Brain microvascular endothelial cell (primary cell): ENCODE data around the gene XPC.

Experiments used
- DNase-seq: peaks from one replicate; pipeline ENCODE4 v3.0.0-alpha.2; 2020
- H3K27ac ChIP-seq: fragments of 250-450 bp; sonication (Bioruptor Pico); 2 replicates; pipeline ENCODE4 v1.5.1; 2020; ENCODE audit warnings: mild to moderate bottlenecking, moderate library complexity
- H3K27me3 ChIP-seq: fragments of 250-450 bp; sonication (Bioruptor Pico); replicated peaks from 2 replicates; pipeline ENCODE4 v1.5.1; 2020; ENCODE audit warnings: mild to moderate bottlenecking
- H3K36me3 ChIP-seq: fragments of 250-450 bp; sonication (Bioruptor Pico); replicated peaks from 2 replicates; pipeline ENCODE4 v1.5.1; 2020; ENCODE audit warnings: mild to moderate bottlenecking
- H3K4me3 ChIP-seq: 2 replicates; pipeline ENCODE4 v1.5.1; 2011; ENCODE audit warnings: low read depth, mild to moderate bottlenecking, control low read depth, low read length, moderate library complexity
- in situ Hi-C: cut with HindIII; loops from 2 replicates; pipeline ENCODE4 v1.10.0; 2017; ENCODE audit warnings: low sequenced_read_pairs, low pct_ligation_motif_present
- TF ChIP-seq, protein P1 (sequence below): IDR thresholded peaks from 2 replicates; pipeline ENCODE4 v1.5.1; 2011; ENCODE audit warnings: low read depth, mild to moderate bottlenecking, moderate library complexity, low read length, control low read depth, inconsistent platforms; ENCODE audit errors: missing control alignments

XPC gene

DNA sequence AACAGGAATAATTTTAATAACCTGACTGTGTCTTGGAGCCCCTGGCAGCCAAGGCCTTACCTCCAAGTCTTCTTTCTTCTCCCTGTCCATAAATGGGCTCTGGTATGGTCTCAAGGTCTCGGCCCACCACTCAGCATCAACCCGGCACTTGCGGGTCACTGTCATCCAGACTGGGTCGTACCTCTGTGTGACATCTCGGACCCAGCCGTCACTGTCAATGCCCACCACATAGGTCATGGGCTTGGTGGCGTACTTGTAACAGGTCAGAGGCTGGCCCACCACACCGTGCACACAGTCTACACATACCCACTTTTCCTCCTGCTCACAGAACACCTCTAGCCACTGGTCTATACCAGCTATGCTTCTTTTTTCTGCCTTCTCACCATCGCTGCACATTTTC is 20.4 kb downstream of the XPC start:
- in situ Hi-C loops, result no loop called here
- peaks cover 73% of the 10 kb centered on the region for H3K36me3 ChIP-seq
- DNase-seq, result no peak
- no peaks in the 10 kb centered on the region for H3K27me3 ChIP-seq
- TF ChIP-seq, protein P1, sequence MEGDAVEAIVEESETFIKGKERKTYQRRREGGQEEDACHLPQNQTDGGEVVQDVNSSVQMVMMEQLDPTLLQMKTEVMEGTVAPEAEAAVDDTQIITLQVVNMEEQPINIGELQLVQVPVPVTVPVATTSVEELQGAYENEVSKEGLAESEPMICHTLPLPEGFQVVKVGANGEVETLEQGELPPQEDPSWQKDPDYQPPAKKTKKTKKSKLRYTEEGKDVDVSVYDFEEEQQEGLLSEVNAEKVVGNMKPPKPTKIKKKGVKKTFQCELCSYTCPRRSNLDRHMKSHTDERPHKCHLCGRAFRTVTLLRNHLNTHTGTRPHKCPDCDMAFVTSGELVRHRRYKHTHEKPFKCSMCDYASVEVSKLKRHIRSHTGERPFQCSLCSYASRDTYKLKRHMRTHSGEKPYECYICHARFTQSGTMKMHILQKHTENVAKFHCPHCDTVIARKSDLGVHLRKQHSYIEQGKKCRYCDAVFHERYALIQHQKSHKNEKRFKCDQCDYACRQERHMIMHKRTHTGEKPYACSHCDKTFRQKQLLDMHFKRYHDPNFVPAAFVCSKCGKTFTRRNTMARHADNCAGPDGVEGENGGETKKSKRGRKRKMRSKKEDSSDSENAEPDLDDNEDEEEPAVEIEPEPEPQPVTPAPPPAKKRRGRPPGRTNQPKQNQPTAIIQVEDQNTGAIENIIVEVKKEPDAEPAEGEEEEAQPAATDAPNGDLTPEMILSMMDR, result no peak
- H3K27ac ChIP-seq, result no peak overlapping the region
- H3K4me3 ChIP-seq, result no peak overlapping the region

DNA sequence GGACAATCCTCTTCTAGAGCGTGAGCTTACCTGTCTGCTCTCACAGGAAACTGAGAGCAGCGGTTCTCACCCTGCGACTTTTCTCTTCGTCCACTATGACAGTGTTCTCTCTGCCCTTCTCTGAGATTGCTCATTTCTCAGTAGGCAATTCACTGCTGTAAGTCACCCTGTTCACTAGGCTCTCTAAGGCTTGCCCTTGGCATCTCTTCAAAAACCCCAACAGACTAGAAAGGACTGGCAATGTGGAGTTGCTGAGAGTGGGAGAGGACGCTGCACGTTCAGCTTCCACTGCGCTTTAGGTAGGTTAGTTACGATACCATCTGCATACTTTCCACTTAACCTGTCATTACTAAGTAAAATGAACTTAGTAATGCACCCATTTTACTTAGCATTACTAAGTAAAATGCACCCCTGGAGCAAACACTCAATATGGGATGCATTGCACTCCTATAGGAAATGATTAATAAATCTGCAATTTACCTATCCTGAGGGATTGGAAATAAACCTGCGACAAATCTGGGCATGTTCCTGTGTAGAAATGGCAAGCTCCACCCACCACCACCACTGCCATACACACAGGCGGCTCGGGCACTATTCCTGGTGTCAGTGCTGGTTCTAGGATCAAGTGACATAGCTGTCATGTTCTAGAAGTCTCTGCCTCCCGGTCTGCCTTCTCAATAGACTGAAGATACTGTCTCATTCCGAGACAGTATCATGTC is 21.4 kb downstream of the XPC start:
- TF ChIP-seq, protein P1, result no peak

DNA sequence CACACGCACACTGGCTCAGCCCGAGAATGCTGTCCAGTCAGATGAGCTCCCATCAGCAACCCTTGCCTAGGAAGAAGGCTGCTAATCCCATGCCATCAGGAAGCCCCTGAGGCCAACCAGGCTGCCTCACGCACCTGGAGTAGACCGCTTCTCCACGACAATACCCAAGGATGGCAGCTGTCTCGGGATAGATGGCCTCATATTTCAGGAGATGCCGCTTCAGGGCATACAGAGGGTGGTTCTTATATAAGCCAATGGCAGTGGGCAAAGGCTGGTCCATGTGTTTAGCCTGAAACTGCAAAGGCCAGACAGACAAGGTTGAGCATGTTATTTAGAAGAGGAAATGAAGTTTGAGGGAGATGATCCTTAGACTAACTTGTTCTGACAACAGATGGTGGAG is 22.2 kb downstream of the XPC start:
- no peaks in the 10 kb centered on the region for H3K27me3 ChIP-seq
- TF ChIP-seq, protein P1, result no peak
- no peak for DNase-seq
- in situ Hi-C loops, result no loop called here
- peaks cover 67% of the 10 kb centered on the region for H3K36me3 ChIP-seq
- no peak overlapping the region for H3K4me3 ChIP-seq
- no peak overlapping the region for H3K27ac ChIP-seq

More for the DNA sequence above, 21.4 kb downstream of the XPC start:
- no peaks in the 10 kb centered on the region for H3K27me3 ChIP-seq
- DNase-seq, result no peak
- peaks cover 65% of the 10 kb centered on the region for H3K36me3 ChIP-seq
- no peak overlapping the region for H3K27ac ChIP-seq
- H3K4me3 ChIP-seq, result no peak overlapping the region
- in situ Hi-C loops, result no loop called here

DNA sequence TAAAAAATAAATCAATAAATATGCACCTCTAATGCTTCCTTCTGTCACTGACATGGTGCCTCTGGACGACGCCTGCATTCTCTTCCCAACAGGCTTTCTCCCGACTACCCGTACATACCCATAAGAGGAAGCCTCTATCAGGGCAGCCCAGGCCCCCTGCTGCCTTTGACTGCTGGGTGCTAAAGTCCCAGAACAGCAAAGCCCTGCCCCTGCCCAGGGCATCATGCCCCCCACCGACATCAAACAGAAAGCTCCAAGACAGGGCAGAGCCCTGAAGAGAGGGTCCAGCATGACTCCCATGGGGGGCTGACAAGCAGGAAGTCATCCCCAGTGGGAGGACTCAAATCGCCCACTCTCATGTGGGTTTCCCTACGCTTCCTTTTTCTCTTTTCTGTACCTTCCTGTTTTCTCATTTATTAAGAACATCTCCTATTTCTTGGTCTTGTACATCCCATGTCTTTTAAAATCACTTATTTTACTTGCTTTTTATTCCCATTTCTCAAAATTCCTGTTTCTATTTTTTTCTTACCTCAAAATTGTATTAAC is 23.4 kb downstream of the XPC start:
- Histone ChIP-seq H3K27me3 (no peaks in the 10 kb centered on the region), H3K36me3 (peaks cover 57% of the 10 kb centered on the region), H3K4me3 (no peak overlapping the region), H3K27ac (no peak overlapping the region)
- in situ Hi-C loops, result no loop called here
- TF ChIP-seq, protein P1, result no peak
- no peak for DNase-seq

DNA sequence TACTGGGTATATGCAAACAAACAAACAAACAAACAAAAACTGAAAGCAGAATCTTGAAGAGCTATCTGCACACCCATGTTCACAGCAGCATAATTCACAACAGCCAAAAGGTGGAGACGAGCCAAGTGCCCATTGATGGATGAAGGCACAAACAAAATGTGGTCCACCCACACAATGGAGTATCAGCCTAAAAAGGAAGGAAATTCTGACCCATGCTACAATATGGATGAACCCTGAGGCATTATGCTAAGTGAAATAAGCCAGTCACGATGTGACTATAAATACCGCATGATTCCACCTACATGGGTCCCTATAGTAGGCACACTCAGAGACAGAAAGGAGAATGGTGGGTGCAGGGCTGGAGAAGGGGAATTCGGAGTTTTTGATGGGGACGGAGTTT is 24.1 kb downstream of the XPC start:
- H3K27ac ChIP-seq, result no peak overlapping the region
- no peak for DNase-seq
- TF ChIP-seq, protein P1, result no peak
- H3K27me3 ChIP-seq, result no peaks in the 10 kb centered on the region
- H3K36me3 ChIP-seq, result peaks cover 51% of the 10 kb centered on the region
- H3K4me3 ChIP-seq, result no peak overlapping the region
- in situ Hi-C loops, result no loop called here

DNA sequence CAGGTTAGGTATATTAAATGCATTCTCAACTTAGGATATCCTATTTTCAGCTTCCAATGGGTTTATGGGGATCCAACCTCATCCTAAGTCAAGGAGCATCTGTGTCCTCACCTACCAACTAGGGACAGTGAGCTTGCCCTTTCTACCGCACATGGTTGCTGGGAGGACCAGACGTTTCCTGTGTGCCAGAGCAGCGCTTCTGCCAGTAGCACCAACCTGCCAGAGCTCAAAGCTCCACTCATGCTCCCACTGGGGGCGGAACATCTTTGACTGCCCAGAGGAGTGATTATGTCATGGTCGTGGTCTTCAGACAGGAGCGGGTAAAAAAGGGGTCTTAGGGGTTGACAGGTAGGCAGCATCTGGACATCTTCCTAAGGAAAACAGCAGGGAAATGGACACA is 24.7 kb downstream of the XPC start:
- no peak overlapping the region for H3K27ac ChIP-seq
- H3K36me3 ChIP-seq, result peaks cover 45% of the 10 kb centered on the region
- no peak overlapping the region for H3K4me3 ChIP-seq
- TF ChIP-seq, protein P1, result no peak
- H3K27me3 ChIP-seq, result no peaks in the 10 kb centered on the region
- no peak for DNase-seq
- in situ Hi-C loops, result no loop called here
